T-helper 2 cell treated with Interferon-gamma antibody and Interleukin-4, amounts not matched to agents 5 μg/mL and 100 μg/mL, for 36 hours (primary cell): ENCODE data around the gene NDUFC1.
A peak's percentile ranks its signal among the peaks of the same experiment; 100 is the strongest.
"Not testable (repeated sequence)": the region's sequence is repeated elsewhere in the genome, so short reads cannot be mapped to it uniquely, and the experiment has no call there.

ENCODE experiments used
- DNase-seq: peaks from one replicate; pipeline ENCODE4 v3.0.0; 2021; ENCODE audit warnings: low spot score
- H3K27ac Mint-ChIP-seq: one replicate; pipeline ENCODE4 v1.8.0; 2021; ENCODE audit warnings: mild to moderate bottlenecking, mixed read lengths
- H3K27me3 Mint-ChIP-seq: one replicate; pipeline ENCODE4 v1.8.0; 2021; ENCODE audit warnings: low read depth, mixed read lengths
- H3K36me3 Mint-ChIP-seq: one replicate; pipeline ENCODE4 v1.8.0; 2021; ENCODE audit warnings: low read depth, mixed read lengths
- H3K4me1 Mint-ChIP-seq: one replicate; pipeline ENCODE4 v1.8.0; 2021; ENCODE audit warnings: low read depth, mixed read lengths
- H3K4me3 Mint-ChIP-seq: one replicate; pipeline ENCODE4 v1.8.0; 2022; ENCODE audit warnings: mild to moderate bottlenecking, moderate library complexity, mixed read lengths
- H3K9me3 Mint-ChIP-seq: one replicate; pipeline ENCODE4 v1.8.0; 2021; ENCODE audit warnings: mixed read lengths

NDUFC1 gene

DNA sequence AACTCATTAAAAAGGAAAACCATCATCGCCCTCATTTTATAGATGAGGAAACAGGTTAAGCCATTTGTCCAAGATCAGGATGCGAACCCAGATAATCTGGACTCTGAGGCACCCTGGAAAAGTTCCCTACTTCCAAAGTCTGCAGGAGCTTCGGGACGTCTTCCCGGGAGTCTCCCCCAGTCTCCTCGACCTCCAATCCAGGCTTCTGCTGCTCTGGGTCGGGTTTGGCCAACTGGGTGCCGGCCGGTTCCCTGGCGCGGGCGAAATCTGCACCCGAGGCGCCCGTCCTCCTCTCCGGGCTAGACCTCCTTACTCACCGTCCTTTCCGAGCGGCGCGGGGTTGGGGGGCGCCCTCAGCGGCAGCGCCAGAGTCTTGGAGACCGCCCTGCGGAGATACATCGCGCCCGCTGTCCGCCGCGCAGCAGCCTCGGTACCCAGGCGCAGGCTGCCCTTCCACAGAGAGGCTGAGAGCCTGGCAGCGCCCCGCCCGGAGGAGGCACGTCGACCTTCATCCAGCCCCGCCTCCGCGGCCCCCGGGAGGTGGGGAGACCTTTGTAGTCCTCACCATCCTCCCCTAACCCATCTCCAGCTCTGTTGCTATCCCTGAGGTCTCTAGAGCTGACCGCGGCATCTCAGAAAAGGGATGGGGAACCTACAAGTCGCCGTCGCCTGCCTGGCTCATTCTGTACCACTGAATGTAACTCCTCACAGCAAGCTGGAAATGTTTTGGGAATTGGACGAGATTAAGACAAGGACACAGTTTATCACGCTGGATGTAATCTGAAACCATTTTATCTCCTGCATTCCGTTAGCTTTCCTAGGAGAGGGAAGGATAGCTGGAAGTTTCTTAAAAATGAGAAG, 22.3 kb downstream of the NDUFC1 start, which contains the start of gene MGARP:
Gene MGARP, minus strand, starts transcription at position 466 of the 861 bp plus-strand sequence. Its CDS starts 67 bp downstream, at position 399.
- Mint-ChIP-seq H3K27me3 (peaks cover 68% of the 10 kb centered on the region), H3K4me3 (peak within 1 kb of the TSS; percentile 78), H3K9me3 (peaks cover 8% of the 10 kb centered on the region), H3K36me3 (peaks cover 6% of the 10 kb centered on the region), H3K4me1 (peaks cover 18% of the 10 kb centered on the region), H3K27ac (no peak within 1 kb of the TSS)
- DNase-seq: no peak

DNA sequence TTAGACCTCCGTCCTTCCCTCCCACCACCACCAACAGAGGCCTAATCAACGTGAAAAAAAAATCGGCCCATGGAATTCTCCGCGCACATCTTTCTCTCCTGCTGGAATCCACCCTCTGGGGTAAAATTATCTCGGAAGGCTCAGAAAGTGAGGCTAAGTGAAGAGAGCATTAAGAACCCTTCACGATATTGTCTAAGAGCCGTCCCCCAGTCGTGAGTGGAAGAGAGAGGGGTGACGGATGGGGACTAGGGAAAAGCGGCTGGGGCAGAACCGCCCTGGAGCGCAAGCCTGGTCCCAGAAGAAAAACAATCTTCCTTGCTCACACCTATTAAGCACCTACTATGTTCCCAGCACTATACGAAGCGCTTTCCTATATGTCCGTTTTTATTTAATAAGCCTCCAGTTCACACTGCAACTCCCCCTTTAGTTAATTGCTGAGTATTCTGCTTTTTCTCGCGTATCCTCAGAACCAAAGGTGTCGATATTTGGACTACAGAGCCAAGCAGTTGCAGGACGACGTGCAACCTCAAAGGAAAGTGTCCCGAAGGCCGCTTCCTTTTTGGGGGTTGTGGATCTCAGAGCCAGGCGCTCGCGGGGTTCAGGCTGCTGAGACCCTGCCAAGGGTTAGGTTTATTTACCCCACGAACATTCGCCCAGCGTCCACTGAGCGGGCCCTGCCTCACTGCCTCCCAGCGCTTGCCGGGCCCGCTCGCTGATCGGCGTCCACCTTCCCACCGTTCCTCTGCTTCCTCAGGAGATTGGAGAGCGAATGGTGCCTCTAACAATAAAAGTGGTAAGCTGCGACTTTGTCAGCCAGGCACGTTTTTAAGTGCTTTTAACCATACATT, 23.1 kb downstream of the NDUFC1 start:
- H3K9me3 Mint-ChIP-seq: no peaks in the 10 kb centered on the region
- no peak for DNase-seq
- peaks cover 18% of the 10 kb centered on the region for H3K4me1 Mint-ChIP-seq
- H3K36me3 Mint-ChIP-seq: peaks cover under 1% of the 10 kb centered on the region
- H3K27ac Mint-ChIP-seq: no peak overlapping the region
- H3K27me3 Mint-ChIP-seq: peaks cover 69% of the 10 kb centered on the region
- peak overlapping the region; percentile 78 for H3K4me3 Mint-ChIP-seq

DNA sequence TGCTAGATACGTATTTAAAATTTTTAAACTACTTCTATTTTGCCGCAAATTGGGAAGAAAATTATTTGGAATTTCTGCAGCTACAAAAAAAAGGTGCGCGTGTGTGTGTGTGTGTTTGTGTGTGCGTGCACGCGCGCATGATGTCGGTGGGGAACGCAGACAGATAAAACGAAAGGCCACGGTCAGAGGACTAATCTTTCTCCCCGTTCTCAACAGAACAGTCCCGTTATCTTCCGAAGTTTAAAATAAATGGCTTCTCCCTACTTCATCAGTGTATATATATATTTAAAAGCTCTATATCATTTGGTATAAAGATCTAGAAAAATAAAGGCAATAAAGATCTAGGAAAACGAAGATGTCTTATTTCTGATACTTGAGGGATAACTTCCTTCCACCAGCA, 23.8 kb downstream of the NDUFC1 start:
- Mint-ChIP-seq H3K36me3 (no peaks in the 10 kb centered on the region), H3K4me3 (peak overlapping the region; percentile 78), H3K9me3 (no peaks in the 10 kb centered on the region), H3K27ac (no peak overlapping the region), H3K27me3 (peaks cover 71% of the 10 kb centered on the region), H3K4me1 (peaks cover 18% of the 10 kb centered on the region)
- no peak for DNase-seq

DNA sequence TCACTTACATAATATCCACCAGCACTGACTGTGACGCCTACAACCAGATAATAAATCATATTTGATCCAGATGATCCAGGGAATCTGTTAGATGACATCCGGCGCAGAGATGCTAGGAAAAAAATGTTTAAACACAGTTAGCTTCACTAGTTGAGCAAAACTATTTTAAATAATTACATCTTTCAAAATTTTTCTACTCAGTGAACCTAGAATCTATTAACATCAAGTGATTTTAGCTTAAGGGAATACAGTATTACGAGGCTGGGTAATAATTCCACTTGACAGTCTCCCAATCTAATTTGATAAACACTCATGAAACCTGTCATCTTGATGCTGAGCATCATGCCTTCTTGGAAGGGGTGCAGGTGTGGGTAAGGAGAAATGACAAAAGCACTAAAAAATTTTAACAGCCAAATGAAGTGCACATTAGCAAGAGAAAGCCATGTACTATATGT, 27.0 kb downstream of the NDUFC1 start:
- Mint-ChIP-seq H3K9me3 (no peaks in the 10 kb centered on the region), H3K27ac (no peak overlapping the region), H3K4me1 (peaks cover 17% of the 10 kb centered on the region), H3K4me3 (no peak overlapping the region), H3K36me3 (no peaks in the 10 kb centered on the region), H3K27me3 (peaks cover 46% of the 10 kb centered on the region)
- no peak for DNase-seq

DNA sequence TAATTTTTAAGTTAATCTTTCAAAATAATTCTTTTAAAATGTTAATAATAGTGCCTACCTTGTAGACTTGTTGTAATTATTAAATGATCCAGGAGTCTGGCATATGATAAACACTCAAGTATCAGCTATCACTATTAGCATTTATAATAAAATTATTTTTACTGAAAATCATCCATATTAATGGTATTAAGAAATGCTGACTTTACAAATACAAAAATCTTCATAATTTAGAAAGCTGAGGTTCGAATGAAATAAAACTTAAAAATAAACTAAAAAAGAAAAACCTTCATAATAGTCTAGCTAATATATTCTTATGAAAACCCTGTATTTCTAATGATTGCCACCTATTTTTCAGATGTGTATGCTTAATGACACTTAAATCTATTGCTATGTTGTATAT, 27.5 kb downstream of the NDUFC1 start:
- no peak overlapping the region for H3K27ac Mint-ChIP-seq
- H3K4me1 Mint-ChIP-seq: peaks cover 13% of the 10 kb centered on the region
- H3K4me3 Mint-ChIP-seq: no peak overlapping the region
- H3K36me3 Mint-ChIP-seq: no peaks in the 10 kb centered on the region
- no peaks in the 10 kb centered on the region for H3K9me3 Mint-ChIP-seq
- no peak for DNase-seq
- peaks cover 41% of the 10 kb centered on the region for H3K27me3 Mint-ChIP-seq

DNA sequence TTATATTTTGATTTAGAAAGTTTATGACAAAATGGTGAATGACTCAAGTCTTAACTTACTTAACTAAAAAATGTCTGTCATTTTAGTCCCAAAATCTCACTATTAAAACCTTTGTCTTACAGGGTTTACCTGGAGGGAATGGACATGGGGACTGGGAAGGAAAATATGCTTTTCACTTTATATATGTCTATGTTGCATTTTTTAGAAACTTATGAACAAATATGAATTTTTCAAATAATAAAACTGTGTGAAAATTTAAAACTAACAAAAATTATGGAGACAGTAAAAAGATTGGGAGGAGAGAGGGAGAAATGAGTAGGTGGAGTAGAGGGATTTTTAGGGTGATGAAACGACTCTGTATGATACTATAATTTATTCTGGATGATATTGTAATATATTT, 28.4 kb downstream of the NDUFC1 start:
- Mint-ChIP-seq H3K27me3 (peaks cover 32% of the 10 kb centered on the region), H3K4me1 (peaks cover 3% of the 10 kb centered on the region), H3K9me3 (no peaks in the 10 kb centered on the region), H3K36me3 (no peaks in the 10 kb centered on the region), H3K4me3 (no peak overlapping the region), H3K27ac (no peak overlapping the region)
- DNase-seq: no peak

DNA sequence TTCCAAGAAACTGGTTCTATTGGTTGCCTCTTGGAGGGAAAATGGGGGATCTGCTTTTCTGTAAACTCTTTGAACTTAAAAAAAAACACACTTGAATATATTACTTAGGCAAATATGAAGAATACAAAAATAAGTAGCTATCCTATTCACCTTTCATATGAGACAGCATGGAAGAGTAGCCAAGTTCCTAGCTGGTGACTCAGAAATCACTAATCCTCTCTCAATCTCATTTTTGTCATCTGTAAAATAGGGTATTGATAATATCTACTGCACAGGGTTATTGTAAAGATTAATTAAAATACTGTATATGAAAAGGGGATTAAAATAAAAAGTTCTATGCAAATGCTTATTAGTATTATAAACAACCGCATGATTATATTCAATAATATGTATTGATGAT, 35.0 kb downstream of the NDUFC1 start:
- no peak overlapping the region for H3K4me3 Mint-ChIP-seq
- no peak for DNase-seq
- H3K36me3 Mint-ChIP-seq: no peaks in the 10 kb centered on the region
- no peak overlapping the region for H3K27ac Mint-ChIP-seq
- H3K9me3 Mint-ChIP-seq: no peaks in the 10 kb centered on the region
- H3K27me3 Mint-ChIP-seq: peaks cover 7% of the 10 kb centered on the region
- H3K4me1 Mint-ChIP-seq: peaks cover 24% of the 10 kb centered on the region

DNA sequence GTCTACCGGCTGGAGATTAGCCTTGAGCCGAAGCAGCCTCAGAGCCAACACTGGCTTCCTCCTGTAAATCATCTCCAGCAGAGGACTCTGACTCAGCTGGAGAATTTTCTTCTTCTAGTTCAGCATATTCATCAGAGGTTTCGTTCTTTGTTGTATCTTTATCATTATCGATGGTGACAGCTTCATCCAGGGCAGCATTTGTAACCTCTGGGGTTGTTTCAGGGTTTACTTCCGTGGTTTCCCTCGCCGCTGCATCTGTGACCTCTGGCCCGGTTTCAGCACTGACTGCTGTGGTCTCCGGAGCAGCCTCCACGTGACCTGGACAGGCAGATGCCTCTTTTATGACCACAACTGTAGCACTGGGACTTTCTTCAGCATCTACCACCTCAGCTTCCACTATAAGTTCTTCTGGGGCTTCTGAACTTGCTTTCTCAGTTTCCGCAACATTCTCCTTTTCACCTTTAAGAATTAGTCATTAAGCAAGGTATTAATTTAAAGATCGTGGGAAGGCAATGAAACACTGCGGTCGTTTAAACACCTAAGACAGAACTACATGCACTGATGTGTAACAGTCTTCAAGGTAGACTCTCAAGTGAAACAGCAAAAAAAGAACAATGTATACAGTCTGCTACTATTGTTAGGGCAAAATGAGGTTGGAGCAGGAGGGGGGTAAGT, 35.6 kb downstream of the NDUFC1 start:
- DNase-seq: peak; percentile 93
- peaks cover 7% of the 10 kb centered on the region for H3K27me3 Mint-ChIP-seq
- H3K27ac Mint-ChIP-seq: peak overlapping the region; percentile 78
- peak overlapping the region; percentile 79 for H3K4me3 Mint-ChIP-seq
- no peaks in the 10 kb centered on the region for H3K9me3 Mint-ChIP-seq
- H3K4me1 Mint-ChIP-seq: peaks cover 24% of the 10 kb centered on the region
- no peaks in the 10 kb centered on the region for H3K36me3 Mint-ChIP-seq

DNA sequence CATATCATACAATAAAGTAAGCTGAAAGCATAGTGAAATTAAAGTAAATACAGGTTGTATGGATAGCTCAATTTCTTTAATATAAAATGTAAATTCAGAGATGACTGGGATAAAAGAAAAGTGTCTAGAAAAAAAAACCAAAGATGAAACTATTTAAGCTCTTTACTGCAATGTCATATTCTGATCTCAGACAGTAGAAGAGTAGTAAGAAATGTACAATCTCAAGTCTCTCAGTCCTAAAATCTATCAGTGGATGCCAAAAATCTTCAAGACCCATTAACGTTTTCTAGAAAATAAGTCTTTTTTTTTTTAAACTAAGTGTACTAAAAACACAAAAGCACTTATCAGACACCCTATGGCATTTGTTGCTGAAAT, 36.1 kb downstream of the NDUFC1 start:
- Mint-ChIP-seq H3K9me3 (no peaks in the 10 kb centered on the region), H3K4me3 (peak overlapping the region; percentile 79), H3K4me1 (peaks cover 24% of the 10 kb centered on the region), H3K27ac (peak overlapping the region; percentile 78), H3K27me3 (peaks cover 7% of the 10 kb centered on the region), H3K36me3 (no peaks in the 10 kb centered on the region)
- DNase-seq: no peak

DNA sequence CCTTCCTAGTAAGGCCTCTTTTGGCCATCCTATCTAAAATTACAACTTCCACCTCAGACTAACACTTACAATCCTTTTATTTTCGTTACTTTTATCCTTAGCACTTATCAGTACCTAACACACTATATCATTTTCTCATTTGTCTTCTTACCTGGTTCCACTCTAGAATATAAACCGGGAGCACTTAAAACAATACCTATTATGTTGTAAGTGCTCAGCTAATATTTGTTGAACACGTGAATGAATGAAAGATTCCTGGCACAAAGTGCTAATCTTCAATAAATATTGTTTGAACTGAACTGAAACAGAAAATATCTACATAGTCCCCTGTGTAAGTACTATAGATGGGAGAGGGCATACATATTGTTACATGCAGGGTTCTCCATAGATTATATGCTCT, 36.6 kb downstream of the NDUFC1 start:
- Mint-ChIP-seq H3K27ac (no peak overlapping the region), H3K36me3 (no peaks in the 10 kb centered on the region), H3K4me3 (peak overlapping the region; percentile 79), H3K9me3 (no peaks in the 10 kb centered on the region), H3K4me1 (peaks cover 24% of the 10 kb centered on the region), H3K27me3 (peaks cover 7% of the 10 kb centered on the region)
- DNase-seq: no peak

DNA sequence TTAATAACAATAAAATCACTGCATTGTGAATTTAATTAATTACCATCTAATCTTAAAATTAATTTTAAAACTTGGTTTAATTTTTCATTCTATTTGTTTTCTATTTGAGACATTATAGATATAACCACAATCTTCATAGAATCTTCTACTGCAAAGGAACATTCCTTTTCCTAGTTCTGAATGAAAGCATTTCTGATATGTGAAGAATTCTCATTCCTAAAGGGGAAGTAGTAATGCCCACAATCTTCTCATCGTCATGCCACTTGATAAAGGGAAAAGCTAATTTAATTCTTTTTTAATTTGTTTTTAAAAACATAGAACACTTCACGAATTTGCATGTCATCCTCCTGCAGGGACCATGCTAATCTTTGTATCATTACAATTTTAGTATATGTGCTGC, 45.9 kb downstream of the NDUFC1 start:
- Mint-ChIP-seq H3K4me1 (no peaks in the 10 kb centered on the region), H3K27ac (no peak overlapping the region), H3K4me3 (no peak overlapping the region), H3K27me3 (peaks cover 16% of the 10 kb centered on the region), H3K9me3 (no peaks in the 10 kb centered on the region), H3K36me3 (no peaks in the 10 kb centered on the region)
- DNase-seq: no peak

DNA sequence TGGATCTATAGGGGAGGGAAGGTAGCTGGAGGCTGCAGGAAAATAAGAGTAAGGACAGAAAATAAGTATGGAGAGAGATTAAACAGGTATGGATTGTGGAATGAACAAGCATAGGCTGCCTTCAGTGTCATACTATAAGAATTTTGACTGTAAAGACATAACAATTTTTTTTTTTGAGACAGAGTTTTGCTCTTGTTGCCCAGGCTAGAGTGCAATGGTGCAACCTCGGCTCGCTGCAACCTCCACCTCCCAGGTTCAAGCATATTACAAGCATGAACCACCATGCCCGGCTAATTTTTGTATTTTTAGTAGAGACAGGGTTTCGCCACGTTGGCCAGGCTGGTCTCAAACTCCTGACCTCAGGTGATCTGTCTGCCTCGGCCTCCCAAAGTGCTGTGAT, 46.7 kb downstream of the NDUFC1 start:
- H3K4me1 Mint-ChIP-seq, H3K9me3 Mint-ChIP-seq, H3K4me3 Mint-ChIP-seq, DNase-seq, H3K27ac Mint-ChIP-seq, H3K36me3 Mint-ChIP-seq: not testable (repeated sequence)
- H3K27me3 Mint-ChIP-seq: peaks cover 19% of the 10 kb centered on the region

DNA sequence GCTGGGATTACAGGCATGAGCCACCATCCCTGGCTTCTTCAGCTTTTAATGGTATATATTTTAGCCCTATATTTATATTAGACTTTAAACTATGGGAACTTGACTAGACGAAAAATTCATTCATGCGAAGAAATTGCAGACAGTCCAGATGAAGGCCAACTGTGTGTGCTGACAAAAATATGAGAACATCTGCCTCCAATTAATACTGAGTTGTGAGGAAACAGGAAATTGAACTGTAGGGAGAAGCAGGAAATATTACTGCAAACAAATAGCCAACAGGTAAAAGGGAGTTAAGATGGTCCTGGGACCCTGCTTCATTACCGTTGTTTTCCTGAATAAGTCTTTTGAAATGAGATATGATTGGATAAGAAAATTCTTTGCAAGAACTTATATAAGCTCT, 48.6 kb downstream of the NDUFC1 start:
- no peaks in the 10 kb centered on the region for H3K4me1 Mint-ChIP-seq
- H3K27ac Mint-ChIP-seq: no peak overlapping the region
- H3K36me3 Mint-ChIP-seq: no peaks in the 10 kb centered on the region
- H3K9me3 Mint-ChIP-seq: no peaks in the 10 kb centered on the region
- no peak for DNase-seq
- peaks cover 14% of the 10 kb centered on the region for H3K27me3 Mint-ChIP-seq
- no peak overlapping the region for H3K4me3 Mint-ChIP-seq

DNA sequence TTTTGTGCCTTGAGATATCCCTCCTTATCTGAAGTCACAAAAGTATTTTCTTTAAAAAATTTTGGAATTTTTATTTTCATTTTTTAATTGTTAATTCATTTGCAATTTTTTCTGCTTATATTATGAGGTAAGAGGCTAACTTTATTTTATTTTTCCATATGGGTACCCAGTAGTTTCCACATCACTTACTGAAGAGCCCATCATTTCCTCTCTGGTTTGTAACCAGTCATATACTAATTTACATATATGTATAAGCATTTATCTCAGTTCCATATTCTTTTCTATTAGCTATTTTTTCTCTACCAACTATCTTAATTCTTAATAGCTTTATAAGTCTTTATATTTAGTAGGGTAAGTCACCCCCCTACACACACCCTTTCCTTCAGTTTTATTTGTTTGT, 49.2 kb downstream of the NDUFC1 start:
- Mint-ChIP-seq H3K4me1 (no peaks in the 10 kb centered on the region), H3K36me3 (no peaks in the 10 kb centered on the region)

More for the DNA sequence above, 49.2 kb downstream of the NDUFC1 start:
- H3K27ac Mint-ChIP-seq: no peak overlapping the region
- no peaks in the 10 kb centered on the region for H3K9me3 Mint-ChIP-seq
- H3K4me3 Mint-ChIP-seq: no peak overlapping the region
- no peak for DNase-seq
- peaks cover 14% of the 10 kb centered on the region for H3K27me3 Mint-ChIP-seq
